ENCODE data around the gene CEBPA.

DNA sequence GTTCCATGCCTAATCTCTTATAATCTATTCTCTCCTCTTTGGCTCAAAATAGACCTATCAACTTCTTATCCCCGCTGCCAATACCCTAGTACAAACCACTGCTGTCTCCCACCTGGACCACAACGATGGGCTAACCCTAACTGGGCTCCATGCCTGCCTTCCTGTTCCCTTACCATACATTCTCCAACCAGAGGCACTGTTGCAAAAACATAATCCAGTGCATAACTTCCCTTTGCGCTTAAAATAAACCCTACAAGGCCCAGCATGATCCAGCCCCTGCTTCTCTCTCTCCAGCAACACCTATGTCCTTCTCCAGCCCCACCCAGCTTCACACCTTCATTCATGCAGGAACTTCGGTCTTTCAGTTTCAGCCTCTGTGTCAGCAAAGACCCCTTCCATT is 27.4 kb upstream of the CEBPA start:
- TF ChIP-seq, protein P1, sequence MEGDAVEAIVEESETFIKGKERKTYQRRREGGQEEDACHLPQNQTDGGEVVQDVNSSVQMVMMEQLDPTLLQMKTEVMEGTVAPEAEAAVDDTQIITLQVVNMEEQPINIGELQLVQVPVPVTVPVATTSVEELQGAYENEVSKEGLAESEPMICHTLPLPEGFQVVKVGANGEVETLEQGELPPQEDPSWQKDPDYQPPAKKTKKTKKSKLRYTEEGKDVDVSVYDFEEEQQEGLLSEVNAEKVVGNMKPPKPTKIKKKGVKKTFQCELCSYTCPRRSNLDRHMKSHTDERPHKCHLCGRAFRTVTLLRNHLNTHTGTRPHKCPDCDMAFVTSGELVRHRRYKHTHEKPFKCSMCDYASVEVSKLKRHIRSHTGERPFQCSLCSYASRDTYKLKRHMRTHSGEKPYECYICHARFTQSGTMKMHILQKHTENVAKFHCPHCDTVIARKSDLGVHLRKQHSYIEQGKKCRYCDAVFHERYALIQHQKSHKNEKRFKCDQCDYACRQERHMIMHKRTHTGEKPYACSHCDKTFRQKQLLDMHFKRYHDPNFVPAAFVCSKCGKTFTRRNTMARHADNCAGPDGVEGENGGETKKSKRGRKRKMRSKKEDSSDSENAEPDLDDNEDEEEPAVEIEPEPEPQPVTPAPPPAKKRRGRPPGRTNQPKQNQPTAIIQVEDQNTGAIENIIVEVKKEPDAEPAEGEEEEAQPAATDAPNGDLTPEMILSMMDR (IDR thresholded peaks at IDR 0.05), result no peak
- TF ChIP-seq POLR2A (IDR thresholded peaks at IDR 0.05), result no peak
